Activated T-cell treated with anti-CD3 and anti-CD28 coated beads, Interleukin-2, amount 50 U/mL, for 24 hours (primary cell): ENCODE measurements around the gene SLC2A13.
"Not testable (repeated sequence)": the region's sequence is repeated elsewhere in the genome, so short reads cannot be mapped to it uniquely, and the experiment has no call there.

Experiments used
- DNase-seq: peaks from one replicate; pipeline ENCODE4 v3.0.0-alpha.2; 2020
- H3K27ac Mint-ChIP-seq: 2 replicates; pipeline ENCODE4 v1.8.0; 2020; ENCODE audit warnings: mild to moderate bottlenecking, mixed read lengths
- H3K27me3 Mint-ChIP-seq: 2 replicates; pipeline ENCODE4 v1.8.0; 2020; ENCODE audit warnings: mixed read lengths
- H3K36me3 Mint-ChIP-seq: 2 replicates; pipeline ENCODE4 v1.8.0; 2020; ENCODE audit warnings: low read depth, mixed read lengths
- H3K4me1 Mint-ChIP-seq: 2 replicates; pipeline ENCODE4 v1.8.0; 2020; ENCODE audit warnings: low read depth, mixed read lengths
- H3K4me3 Mint-ChIP-seq: 2 replicates; pipeline ENCODE4 v1.8.0; 2020; ENCODE audit warnings: mild to moderate bottlenecking, moderate library complexity, mixed read lengths
- H3K9me3 Mint-ChIP-seq: 2 replicates; pipeline ENCODE4 v1.8.0; 2020; ENCODE audit warnings: mixed read lengths

Gene SLC2A13

GRCh38 chr12:39922598-39922997 lies 183.3 kb downstream of the SLC2A13 start:
- H3K27me3 Mint-ChIP-seq, H3K36me3 Mint-ChIP-seq, H3K9me3 Mint-ChIP-seq, DNase-seq, H3K4me1 Mint-ChIP-seq, H3K27ac Mint-ChIP-seq, H3K4me3 Mint-ChIP-seq: not testable (repeated sequence)

DNA sequence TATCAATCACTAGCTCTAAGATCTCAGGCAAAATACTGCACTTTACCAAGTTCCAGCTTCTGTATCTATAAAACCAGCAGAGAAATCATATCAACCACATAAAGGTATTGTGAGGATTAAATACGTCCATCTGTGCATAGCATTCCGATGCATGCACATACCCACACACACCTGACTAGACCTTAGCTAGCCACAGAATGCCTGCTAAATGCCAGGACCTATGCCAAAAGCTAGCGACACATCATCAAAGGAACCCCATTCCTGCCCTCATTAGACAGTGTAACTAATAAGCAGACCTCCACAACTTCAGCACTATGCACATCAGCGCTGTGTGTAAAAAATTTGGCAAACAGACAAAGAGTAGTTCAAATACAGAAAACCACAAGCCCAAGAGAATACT lies 185.2 kb downstream of the SLC2A13 start:
- Mint-ChIP-seq H3K4me1 (no peaks in the 10 kb centered on the region), H3K27me3 (no peaks in the 10 kb centered on the region), H3K9me3 (no peaks in the 10 kb centered on the region), H3K36me3 (no peaks in the 10 kb centered on the region), H3K4me3 (no peak overlapping the region), H3K27ac (no peak overlapping the region)
- DNase-seq = no peak

GRCh38 chr12:39920222-39920621 lies 185.7 kb downstream of the SLC2A13 start:
- DNase-seq = no peak
- Mint-ChIP-seq H3K36me3 (no peaks in the 10 kb centered on the region), H3K9me3 (no peaks in the 10 kb centered on the region), H3K27ac (no peak overlapping the region), H3K27me3 (no peaks in the 10 kb centered on the region), H3K4me1 (no peaks in the 10 kb centered on the region), H3K4me3 (no peak overlapping the region)

GRCh38 chr12:39919790-39920189 lies 186.1 kb downstream of the SLC2A13 start:
- H3K4me1 Mint-ChIP-seq = no peaks in the 10 kb centered on the region
- H3K27ac Mint-ChIP-seq = no peak overlapping the region
- H3K36me3 Mint-ChIP-seq = no peaks in the 10 kb centered on the region
- no peaks in the 10 kb centered on the region for H3K27me3 Mint-ChIP-seq
- no peak overlapping the region for H3K4me3 Mint-ChIP-seq
- no peaks in the 10 kb centered on the region for H3K9me3 Mint-ChIP-seq
- no peak for DNase-seq

GRCh38 chr12:39915249-39915648 lies 190.6 kb downstream of the SLC2A13 start:
- Mint-ChIP-seq H3K27me3 (no peaks in the 10 kb centered on the region), H3K4me3 (no peak overlapping the region), H3K27ac (no peak overlapping the region), H3K4me1 (no peaks in the 10 kb centered on the region), H3K36me3 (no peaks in the 10 kb centered on the region), H3K9me3 (no peaks in the 10 kb centered on the region)
- DNase-seq = no peak

DNA sequence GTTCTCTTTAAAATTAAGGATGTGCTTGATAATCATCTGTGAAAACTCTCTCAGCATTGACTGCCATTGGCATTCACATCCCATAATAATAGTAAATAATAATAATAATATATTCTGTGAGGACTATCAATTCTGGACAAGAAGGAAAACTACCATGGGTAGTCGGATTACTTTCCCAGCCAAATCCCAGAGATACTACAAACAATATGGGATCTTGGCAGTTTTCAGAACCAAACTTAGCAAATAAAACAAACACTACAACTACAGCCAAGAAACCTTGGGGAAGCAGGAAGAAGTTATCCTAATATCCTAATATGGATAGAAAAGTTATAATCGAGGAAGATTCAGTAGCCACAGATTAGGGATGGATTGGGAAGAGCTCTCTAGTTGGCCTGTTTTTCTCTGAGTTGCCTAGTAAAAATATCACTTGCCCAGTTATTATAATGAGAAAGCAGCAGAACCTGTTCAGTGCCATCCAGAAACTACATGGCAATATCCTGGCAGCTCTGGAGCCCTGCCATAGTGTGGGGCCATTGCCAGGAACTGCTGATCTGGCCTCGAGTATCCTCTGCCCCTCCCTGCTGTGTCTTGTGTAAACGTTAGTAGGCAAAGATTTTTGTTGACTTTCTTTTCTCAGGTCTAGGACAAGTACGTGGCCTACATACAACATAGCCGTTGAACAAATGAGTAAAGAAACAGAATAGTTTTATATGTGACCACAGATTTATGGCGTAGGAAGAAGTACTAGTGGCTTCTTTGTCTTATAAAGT lies 193.5 kb downstream of the SLC2A13 start:
- Mint-ChIP-seq H3K9me3 (no peaks in the 10 kb centered on the region), H3K4me3 (no peak overlapping the region), H3K27me3 (no peaks in the 10 kb centered on the region), H3K27ac (no peak overlapping the region), H3K36me3 (no peaks in the 10 kb centered on the region), H3K4me1 (no peaks in the 10 kb centered on the region)
- no peak for DNase-seq

GRCh38 chr12:39906237-39906636 lies 199.6 kb downstream of the SLC2A13 start:
- Mint-ChIP-seq H3K27me3 (no peaks in the 10 kb centered on the region), H3K9me3 (no peaks in the 10 kb centered on the region), H3K4me3 (no peak overlapping the region), H3K4me1 (peaks cover 4% of the 10 kb centered on the region), H3K27ac (no peak overlapping the region), H3K36me3 (no peaks in the 10 kb centered on the region)
- no peak for DNase-seq

DNA sequence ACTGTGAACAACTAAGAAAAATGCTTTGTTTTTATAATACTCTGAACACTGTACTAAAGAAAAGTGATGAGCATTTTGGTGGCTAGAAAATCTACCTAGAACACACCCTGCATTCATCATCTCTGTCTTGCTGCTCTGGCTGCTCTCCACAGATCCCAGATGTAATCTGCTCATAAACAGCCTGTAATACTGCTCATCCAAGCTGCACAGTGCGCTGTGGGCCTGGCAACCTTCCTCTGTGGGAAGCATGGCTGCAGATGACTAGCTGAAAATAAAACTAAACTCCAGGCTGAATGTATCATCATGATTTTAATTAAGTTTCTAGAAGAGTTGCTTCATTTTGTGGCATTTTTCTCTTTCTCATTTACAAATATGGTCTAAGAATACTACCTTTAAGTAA lies 200.7 kb downstream of the SLC2A13 start:
- no peaks in the 10 kb centered on the region for H3K9me3 Mint-ChIP-seq
- H3K36me3 Mint-ChIP-seq = no peaks in the 10 kb centered on the region
- H3K4me3 Mint-ChIP-seq = no peak overlapping the region
- H3K4me1 Mint-ChIP-seq = peaks cover 4% of the 10 kb centered on the region
- no peak overlapping the region for H3K27ac Mint-ChIP-seq
- no peaks in the 10 kb centered on the region for H3K27me3 Mint-ChIP-seq
- no peak for DNase-seq

- Mint-ChIP-seq H3K9me3 (no peaks in the 10 kb centered on the region), H3K27me3 (no peaks in the 10 kb centered on the region), H3K4me3 (no peak overlapping the region), H3K27ac (no peak overlapping the region), H3K4me1 (peaks cover 4% of the 10 kb centered on the region), H3K36me3 (no peaks in the 10 kb centered on the region)
- no peak for DNase-seq
Observed at GRCh38 chr12:39902821-39903220, 203.1 kb downstream of the SLC2A13 start.

- H3K4me1 Mint-ChIP-seq = no peaks in the 10 kb centered on the region
- peaks cover 4% of the 10 kb centered on the region for H3K9me3 Mint-ChIP-seq
- no peaks in the 10 kb centered on the region for H3K36me3 Mint-ChIP-seq
- no peak overlapping the region for H3K27ac Mint-ChIP-seq
- H3K27me3 Mint-ChIP-seq = no peaks in the 10 kb centered on the region
- no peak for DNase-seq
- no peak overlapping the region for H3K4me3 Mint-ChIP-seq
Observed at GRCh38 chr12:39897315-39897714, 208.6 kb downstream of the SLC2A13 start.

- H3K4me1 Mint-ChIP-seq, H3K4me3 Mint-ChIP-seq, H3K9me3 Mint-ChIP-seq, DNase-seq, H3K27me3 Mint-ChIP-seq, H3K27ac Mint-ChIP-seq, H3K36me3 Mint-ChIP-seq: not testable (repeated sequence)
Observed at GRCh38 chr12:39893388-39893787, 212.5 kb downstream of the SLC2A13 start.

GRCh38 chr12:39892146-39892545 lies 213.7 kb downstream of the SLC2A13 start:
- H3K9me3 Mint-ChIP-seq = peaks cover 4% of the 10 kb centered on the region
- H3K27ac Mint-ChIP-seq = no peak overlapping the region
- no peaks in the 10 kb centered on the region for H3K27me3 Mint-ChIP-seq
- no peak for DNase-seq
- H3K4me1 Mint-ChIP-seq = no peaks in the 10 kb centered on the region
- H3K36me3 Mint-ChIP-seq = no peaks in the 10 kb centered on the region
- H3K4me3 Mint-ChIP-seq = no peak overlapping the region

- DNase-seq = no peak
- no peaks in the 10 kb centered on the region for H3K4me1 Mint-ChIP-seq
- H3K27ac Mint-ChIP-seq = no peak overlapping the region
- no peak overlapping the region for H3K4me3 Mint-ChIP-seq
- no peaks in the 10 kb centered on the region for H3K27me3 Mint-ChIP-seq
- no peaks in the 10 kb centered on the region for H3K36me3 Mint-ChIP-seq
- H3K9me3 Mint-ChIP-seq = no peaks in the 10 kb centered on the region
Observed at GRCh38 chr12:39887856-39888255, 218.0 kb downstream of the SLC2A13 start.

DNA sequence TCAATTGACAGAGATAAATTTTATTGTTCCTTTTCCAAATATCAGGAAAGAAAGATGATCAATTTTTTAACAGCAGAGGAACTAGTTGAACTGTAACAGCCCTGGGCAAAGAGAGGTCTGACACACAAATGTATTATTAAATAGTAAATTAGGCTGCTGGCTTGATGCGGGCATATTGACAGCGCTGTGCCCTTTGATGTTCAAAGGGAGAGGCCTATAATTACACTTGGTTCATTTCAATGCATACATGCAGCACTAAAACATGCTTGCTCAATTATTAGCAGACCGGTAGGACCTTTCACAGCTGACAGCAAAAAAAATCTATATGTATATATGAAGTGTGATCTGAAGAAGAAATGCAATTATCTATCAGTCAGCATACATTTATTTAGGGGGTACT lies 219.8 kb downstream of the SLC2A13 start:
- Mint-ChIP-seq H3K36me3 (no peaks in the 10 kb centered on the region), H3K4me3 (no peak overlapping the region), H3K4me1 (no peaks in the 10 kb centered on the region), H3K27ac (no peak overlapping the region), H3K27me3 (no peaks in the 10 kb centered on the region), H3K9me3 (no peaks in the 10 kb centered on the region)
- DNase-seq = no peak

GRCh38 chr12:39884616-39885125 lies 221.2 kb downstream of the SLC2A13 start:
- Mint-ChIP-seq H3K4me3 (no peak overlapping the region), H3K27ac (no peak overlapping the region), H3K4me1 (no peaks in the 10 kb centered on the region), H3K36me3 (no peaks in the 10 kb centered on the region), H3K9me3 (peaks cover 6% of the 10 kb centered on the region), H3K27me3 (no peaks in the 10 kb centered on the region)
- DNase-seq = no peak

GRCh38 chr12:39883411-39883810 lies 222.5 kb downstream of the SLC2A13 start:
- Mint-ChIP-seq H3K4me1 (no peaks in the 10 kb centered on the region), H3K27me3 (no peaks in the 10 kb centered on the region), H3K4me3 (no peak overlapping the region), H3K27ac (no peak overlapping the region), H3K9me3 (peaks cover 9% of the 10 kb centered on the region), H3K36me3 (peaks cover 2% of the 10 kb centered on the region)
- DNase-seq = no peak
